Astrocyte of the hippocampus (primary cell): ENCODE results near the gene DUSP9.
"Not testable (repeated sequence)": the region's sequence is repeated elsewhere in the genome, so short reads cannot be mapped to it uniquely, and the experiment has no call there.

Source experiments
- DNase-seq: peaks from one replicate; pipeline ENCODE4 v3.0.0; 2011; ENCODE audit warnings: low read depth, low spot score

Gene DUSP9

GRCh38 chrX:153670748-153671588, 24.0 kb downstream of the DUSP9 start:
- no peak for DNase-seq

GRCh38 chrX:153671589-153672530, 24.9 kb downstream of the DUSP9 start:
- DNase-seq: no peak

GRCh38 chrX:153672531-153673427, 25.8 kb downstream of the DUSP9 start:
- no peak for DNase-seq

- no peak for DNase-seq
Observed at GRCh38 chrX:153673428-153674218, 26.6 kb downstream of the DUSP9 start, which contains the start of gene PNCK. Gene PNCK (minus strand): TSS chrX:153673813. CDS start chrX:153673076, 737 bp downstream.

- DNase-seq: no peak
Observed at GRCh38 chrX:153674219-153674851, 27.3 kb downstream of the DUSP9 start.

- DNase-seq: no peak
Observed at GRCh38 chrX:153681175-153681574, 34.2 kb downstream of the DUSP9 start.

GRCh38 chrX:153683486-153683885, 36.5 kb downstream of the DUSP9 start:
- DNase-seq: not testable (repeated sequence)

GRCh38 chrX:153684467-153685155, 37.6 kb downstream of the DUSP9 start:
- no peak for DNase-seq

GRCh38 chrX:153685156-153685536, 38.1 kb downstream of the DUSP9 start:
- no peak for DNase-seq

- DNase-seq: no peak
Observed at GRCh38 chrX:153685751-153686696, 39.0 kb downstream of the DUSP9 start.

- no peak for DNase-seq
Observed at GRCh38 chrX:153686711-153687110, 39.7 kb downstream of the DUSP9 start.

GRCh38 chrX:153687121-153688039, 40.4 kb downstream of the DUSP9 start, which contains the start of gene SLC6A8:
Gene SLC6A8 (plus strand): TSS chrX:153687926. CDS start chrX:153688575, 649 bp downstream.
- peak; percentile 75 for DNase-seq

- DNase-seq: no peak
Observed at GRCh38 chrX:153688071-153688470, 41.1 kb downstream of the DUSP9 start.

GRCh38 chrX:153688506-153688905, 41.5 kb downstream of the DUSP9 start:
- DNase-seq: peak; percentile 11

GRCh38 chrX:153688911-153689590, 42.0 kb downstream of the DUSP9 start:
- DNase-seq: peak; percentile 70

- DNase-seq: peak; percentile 33
Observed at GRCh38 chrX:153689654-153690465, 42.9 kb downstream of the DUSP9 start.
